Measurements from ENCODE around the gene EXOSC5.
"Not testable (repeated sequence)": the region's sequence is repeated elsewhere in the genome, so short reads cannot be mapped to it uniquely, and the experiment has no call there.

Gene EXOSC5

DNA sequence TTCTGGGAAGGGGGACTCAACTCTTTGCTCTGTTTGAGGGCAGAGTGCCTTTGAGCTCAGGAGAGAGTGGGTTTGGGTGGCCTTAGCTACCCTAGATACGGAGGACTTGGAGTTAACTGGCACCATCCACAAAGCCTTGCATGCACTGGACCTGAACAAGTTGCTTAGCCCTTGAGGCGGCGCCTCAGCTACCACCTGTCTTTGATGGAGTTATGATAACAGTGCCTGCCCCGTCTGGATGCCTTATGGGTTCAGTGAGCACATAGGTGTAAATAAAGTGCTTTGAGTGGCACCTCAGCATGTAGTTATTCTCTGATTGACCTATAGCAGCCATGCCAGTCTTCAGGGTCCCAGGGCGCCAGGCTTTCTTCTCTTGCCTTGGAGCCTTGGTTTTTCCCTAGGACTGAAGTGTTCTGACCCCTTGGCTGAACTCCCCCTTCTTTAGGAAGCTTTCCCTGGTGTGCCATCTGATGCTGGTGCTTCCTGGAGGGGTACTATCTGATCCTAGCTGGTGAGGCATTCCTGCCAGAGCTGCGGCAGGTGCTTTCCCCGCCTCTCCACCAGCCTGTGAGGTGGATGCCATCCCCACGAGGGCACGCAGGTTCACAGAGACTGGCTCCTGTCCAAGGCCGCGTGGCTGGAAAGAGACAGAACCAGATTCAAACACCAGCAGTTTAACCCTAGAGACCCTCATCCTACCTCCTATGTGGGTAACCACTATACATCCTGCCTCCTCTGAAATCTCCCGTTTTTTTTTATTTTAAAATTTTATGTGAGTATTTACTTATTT lies 6.2 kb upstream of the EXOSC5 start:
- DNase-seq = no peak

DNA sequence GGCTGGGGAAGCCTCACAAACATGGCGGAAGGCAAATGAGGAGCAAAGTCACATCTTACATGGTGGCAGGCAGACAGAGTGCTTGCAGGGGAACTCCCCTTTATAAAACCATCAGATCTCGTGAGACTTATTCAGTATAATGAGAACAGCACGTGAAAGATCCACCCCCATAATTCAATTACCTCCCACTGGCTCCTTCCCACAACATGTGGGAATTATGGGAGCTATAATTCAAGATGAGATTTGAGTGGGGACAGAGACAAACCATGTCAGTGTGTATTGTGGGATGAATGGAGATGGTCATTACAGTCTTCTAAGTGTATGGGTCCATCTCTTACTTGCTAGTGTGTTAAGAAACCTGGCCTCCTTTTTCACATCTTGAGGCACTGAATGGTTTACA lies 4.9 kb upstream of the EXOSC5 start:
- DNase-seq = no peak

DNA sequence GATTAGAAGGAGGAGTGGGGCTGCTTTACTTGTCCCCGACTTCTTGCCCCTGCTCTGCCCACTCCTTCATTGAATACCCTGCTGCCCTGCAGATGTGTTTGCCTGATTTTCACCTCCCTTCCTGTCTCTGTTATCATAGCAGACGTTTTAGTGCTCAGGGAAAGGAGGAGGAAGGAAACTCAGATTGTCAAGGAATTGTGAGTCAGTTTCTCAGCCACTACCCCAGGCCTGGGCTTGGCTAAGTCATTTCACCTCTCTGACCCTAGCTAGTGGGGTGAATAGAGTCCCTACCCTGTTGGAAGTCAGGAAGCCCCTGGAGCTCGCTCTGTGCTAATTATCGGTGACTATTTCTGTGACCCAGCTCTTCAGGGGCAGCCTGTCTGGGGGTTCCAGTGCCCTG lies 4.3 kb upstream of the EXOSC5 start:
- no peak for DNase-seq

DNA sequence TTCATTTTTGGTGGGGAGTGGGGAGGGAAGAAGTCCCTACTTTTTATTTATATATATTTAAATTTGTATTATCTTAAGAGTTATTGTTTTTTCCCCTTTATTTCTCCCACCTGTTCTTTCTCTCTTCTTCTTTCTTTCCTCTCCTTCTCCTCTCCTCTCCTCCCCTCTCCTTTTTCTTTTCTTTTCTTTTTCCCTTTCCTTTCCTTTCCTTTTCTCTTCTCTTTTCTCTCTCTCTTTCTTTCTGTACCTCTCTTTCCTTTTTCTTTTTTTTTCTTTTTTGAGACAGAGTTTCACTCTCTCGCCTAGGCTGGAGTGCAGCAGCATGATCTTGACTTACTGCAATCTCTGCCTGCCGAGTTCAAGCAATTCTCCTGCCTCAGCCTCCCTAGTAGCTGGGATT lies 2.4 kb upstream of the EXOSC5 start:
- DNase-seq = no peak

DNA sequence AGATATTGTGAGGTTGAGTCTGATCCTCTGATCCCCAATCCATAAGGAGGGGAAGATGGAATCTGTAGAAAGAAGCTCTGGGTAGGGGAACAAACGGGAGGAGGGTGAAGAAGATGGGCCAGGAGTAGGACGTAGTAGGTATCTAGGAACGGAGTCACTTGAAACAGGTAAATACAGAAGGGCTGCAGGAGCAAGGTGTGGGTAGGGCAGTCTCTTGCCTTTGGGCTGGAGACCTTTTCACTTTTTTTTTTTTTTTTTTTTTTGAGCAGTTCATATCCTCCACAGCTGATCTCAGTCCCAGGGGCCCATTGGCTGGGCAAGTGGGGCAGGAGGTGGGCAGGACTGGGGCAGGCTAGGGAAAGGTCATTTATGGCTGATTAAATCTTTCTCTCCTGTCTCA lies 1.9 kb upstream of the EXOSC5 start:
- no peak for DNase-seq

DNA sequence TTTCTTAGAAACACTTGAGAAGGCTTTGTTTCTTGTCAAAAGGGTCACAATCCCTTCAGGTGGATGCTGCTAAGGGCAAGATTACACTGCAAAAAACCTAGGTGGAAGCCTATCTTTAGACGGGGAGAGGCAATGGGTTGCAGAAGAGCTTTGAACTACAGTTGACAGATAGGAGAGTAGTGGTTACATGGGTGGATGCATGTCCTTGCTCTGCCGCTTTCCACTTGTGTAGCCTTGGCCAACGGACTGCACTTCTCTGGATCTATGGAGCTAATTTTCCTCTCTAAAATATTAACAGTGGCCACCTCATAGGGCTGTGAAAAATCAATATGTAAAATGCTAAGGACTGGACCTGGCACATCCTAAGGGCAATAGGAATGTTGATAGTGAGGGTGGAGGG lies 1.4 kb upstream of the EXOSC5 start:
- no peak for DNase-seq

DNA sequence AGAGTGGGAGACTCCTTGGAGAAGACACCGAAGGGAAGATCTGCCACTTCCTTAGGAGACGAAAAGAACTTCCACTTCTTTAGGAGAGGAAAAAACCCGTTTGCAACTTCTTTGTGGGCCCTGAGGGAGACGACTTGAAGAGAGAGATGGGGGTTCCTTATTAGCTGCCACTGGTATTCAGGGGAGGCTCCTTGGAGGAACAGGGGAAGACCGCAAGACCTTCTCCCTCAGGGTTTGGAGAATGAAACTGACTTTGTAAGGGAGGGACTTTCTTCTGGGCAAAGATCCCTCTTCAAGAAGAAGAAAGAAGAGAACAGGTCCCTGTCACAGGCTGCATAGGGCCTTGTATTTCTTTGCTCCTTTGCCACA lies 875 bp upstream of the EXOSC5 start:
- no peak for DNase-seq

DNA sequence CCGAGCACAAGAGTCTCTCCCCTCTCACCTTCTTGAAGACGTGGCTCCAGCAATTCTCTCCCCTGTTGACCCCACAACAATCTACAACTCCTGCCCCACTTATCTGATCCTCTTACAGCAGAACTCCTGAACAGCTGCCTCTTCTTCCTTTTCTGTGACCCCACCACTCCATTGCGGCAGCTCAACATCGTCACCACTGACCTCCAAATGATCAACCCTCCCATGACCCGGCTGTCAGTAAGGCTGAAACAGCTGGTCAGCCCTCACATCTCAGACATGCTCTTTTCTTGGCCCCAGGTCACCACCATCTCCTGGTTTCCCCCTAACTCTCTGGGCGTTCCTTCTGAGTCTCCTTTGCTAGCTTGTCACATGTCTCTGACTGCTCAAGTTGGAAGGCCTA lies 1.8 kb downstream of the EXOSC5 start:
- DNase-seq = no peak

DNA sequence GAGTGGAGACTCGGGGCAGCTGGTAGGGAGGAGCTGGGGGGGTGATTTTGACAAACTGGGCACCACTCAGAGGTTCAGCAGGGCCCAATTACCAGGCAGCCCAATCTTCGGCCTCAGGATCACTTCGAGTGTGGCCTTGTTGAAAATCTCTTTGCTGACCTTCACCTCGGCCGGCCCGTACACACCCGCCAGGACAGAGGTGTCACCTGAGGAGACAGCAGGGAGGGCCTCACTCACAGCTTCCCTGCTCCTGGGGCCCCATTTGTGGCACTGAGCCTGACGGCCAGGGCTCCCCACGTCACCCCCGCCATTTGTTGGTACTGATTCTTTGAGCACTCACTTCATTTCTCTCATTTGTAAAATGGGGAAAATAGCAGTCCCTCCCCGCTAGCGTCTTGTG lies 4.4 kb downstream of the EXOSC5 start:
- DNase-seq = no peak

DNA sequence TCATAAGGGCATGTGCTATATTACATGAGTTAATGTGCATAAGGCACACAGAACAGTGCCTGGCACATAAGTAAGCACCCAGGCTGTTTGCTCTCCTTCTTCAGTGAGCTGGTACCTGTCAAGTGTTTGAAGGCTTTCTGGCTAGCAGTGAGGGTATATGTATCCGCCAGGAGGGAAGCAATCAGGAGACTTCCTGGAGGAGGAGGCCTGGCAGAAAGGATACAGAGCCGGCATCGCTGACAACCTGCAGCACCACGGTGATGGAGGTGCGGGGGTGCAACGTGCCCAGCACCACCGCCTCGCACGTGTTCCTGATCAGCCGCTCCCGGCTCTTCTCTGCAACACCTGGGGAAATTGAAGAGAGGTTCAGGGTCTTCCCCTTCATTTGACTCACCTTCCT lies 5.5 kb downstream of the EXOSC5 start:
- DNase-seq = no peak

DNA sequence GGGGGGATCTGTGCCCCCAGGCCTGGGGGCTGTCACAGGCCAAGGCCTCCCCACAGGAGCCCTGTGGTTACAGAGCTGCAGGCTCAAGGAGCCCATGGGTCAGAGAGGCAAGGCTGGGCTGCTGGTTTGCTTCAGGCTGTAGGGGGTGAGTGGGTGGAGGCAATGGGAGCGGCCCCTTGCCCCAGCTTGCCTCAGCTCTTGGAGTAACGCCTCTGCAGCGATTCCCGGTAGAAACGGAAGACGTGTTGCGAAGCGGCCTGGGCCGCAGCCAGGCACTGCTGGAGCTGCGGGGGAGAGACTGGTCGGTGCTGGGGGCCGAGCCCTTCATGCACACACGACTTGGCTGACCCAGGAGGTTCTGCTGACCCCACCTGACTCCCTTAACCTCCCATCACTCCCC lies 10.7 kb downstream of the EXOSC5 start:
- DNase-seq = no peak

DNA sequence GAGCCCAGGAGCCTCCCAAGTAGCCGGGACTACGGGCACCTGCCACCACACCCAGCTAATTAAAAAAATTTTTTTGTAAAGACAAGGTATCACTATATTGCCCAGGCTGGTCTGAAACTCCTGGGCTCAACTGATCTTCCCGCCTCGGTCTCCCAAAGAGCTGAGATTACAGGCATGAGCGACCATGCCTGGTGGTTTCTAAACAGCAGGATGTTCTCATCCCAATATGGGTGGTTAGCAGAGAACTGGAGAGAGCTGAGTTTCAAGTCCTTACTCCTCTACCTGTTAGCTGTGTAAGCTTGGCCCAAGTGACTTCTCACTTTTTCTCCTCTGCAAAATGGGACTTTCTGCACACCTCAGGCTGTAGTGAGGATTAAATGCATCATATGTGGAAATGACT lies 12.8 kb downstream of the EXOSC5 start:
- DNase-seq = no peak

DNA sequence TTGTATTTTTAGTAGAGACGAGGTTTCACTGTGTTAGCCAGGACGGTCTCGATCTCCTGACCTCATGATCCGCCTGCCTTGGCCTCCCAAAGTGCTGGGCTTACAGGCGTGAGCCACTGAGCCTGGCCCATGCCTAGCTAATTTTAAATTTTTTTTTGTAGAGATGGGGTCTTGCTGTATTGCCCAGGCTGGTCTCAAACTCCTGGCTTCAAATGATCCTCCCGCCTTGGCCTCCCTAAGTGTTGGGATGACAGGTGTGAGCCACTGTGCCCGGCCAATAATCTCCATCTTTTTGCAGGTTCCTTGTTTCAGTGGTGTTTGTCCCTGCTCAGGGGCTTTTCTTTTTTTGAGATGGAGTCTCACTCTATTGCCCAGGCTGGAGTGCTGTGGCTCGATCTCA lies 15.6 kb downstream of the EXOSC5 start:
- not testable (repeated sequence) for DNase-seq

DNA sequence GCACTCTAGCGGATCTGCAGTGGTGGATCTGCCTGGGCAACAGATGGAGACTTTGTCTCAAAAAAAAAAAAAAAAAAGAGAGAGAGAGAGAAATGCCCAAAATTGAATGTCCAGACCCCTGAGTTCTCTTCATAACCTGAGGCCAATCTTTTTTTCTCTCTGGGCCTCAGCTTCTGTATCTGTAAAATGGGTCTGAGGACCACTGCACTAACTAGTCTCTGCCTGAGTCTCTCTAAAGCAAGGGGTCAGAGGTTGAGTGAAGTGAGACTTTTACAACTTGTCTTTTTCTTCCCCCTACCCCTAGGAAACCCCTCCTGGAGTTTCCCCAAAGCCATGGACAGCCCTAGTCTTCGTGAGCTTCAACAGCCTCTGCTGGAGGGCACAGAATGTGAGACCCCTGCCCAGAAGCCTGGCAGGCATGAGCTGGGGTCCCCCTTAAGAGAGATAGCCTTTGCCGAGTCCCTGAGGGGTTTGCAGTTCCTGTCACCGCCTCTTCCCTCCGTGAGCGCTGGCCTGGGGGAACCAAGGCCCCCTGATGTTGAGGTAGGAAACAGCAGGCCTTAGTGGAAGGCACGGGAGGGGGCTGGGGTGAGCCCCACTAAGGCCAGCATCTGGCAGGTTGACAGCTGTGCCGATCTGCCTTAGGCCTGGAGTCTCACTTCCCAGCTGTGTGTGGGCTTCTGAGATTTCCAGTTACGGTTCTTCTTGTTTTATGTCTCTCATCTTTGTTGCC lies 19.0 kb downstream of the EXOSC5 start:
- DNase-seq = peak in 1 of 2 donors; percentile 69

DNA sequence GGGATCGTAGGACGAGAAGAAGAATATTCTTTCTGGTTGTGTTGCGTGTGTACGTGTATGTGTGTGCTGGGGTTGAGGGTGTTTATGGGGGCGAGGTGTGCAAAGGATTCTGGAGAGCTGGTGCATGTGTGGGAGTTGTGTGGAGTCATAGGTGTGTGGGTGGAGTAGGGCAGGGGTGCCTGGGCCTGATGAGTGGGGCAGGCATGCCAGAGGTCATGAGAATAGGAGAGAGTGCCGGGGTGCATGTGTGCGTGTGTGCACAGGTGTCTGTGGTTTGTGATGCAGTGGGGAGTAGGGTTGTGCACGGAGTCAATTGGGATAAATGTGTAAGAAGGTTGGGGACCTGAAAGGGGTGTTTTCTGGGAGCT lies 20.2 kb downstream of the EXOSC5 start:
- no peak for DNase-seq

DNA sequence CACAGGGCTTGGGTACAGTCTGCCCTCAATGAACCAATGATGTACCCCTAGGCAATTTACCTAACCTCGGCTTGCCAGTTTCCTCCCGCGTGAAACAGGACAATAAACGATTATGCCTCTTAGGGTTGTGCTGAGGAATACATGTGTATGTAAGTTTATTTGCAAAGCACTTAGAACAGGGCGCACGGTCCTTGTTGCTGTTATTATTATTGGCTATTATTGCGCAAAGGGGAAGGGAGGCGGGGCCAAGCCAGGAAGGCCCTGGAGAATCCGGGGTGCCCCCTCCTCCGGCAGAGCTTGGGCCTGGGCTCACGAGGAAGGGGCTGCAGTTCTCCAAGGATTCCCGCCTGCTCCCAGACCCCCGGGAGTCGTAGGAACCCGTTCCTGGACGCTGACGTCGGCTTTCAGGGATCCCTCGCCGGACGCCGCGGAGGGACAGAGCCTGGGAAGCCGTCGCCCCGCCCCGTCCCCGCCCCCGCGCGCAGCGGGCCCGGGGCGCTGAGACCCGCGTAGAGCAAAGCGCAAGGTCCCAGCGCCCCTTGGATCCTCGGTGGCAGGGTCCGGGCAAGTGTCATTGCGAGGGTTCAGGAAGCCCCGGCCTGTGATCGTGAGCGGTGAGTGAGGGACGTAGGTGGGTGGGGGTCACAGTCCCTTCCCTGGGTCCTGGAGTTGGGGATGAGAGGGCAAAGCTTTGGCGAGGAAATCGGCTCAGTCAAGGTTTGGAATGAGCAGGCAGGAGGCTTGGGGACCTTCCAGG lies 20.7 kb downstream of the EXOSC5 start, which contains the start of gene TMEM91:
Gene TMEM91, plus strand, starts transcription at position 293 of the 757 bp plus-strand sequence. CDS start 1,777 bp downstream, outside the sequence.
- DNase-seq = peak in 1 of 2 donors; percentile 8

DNA sequence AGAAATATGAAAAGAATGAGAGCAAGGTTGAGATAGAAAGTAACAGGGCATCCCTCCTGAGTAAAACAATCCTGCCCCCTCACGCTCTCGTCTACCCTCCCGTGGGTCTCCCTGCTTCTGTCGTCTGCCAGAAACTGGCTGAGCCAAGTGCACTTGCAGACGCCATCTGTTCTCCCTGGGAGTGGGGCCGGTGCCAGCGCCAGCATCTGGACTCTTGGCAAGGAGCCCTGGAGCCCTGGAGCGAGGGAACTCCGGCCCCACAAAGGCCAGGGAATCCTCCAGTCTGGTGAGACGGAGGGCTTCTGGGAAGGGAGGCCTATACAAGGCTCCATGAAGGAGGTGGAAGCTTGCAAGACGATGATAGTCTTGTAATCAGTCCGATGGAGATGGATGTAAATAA lies 23.2 kb downstream of the EXOSC5 start:
- DNase-seq = no peak

DNA sequence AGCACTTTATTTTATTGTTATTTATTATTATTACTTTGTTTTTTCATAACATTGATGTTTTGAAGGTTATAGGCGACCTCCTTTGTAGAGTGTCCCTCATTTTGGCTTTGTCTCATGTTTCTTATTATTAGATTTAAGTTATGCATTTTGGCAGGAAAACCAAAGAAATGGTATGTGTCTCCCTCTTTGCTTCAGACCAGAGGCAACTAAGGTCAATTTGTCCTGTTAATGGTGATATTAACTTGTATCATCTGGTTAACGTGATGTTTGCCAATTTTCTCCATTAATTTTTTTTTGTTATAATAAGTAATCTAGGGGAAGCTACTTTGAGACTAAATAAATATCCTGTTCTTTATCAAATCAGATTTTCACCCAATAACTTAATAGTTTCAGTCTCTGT lies 24.7 kb downstream of the EXOSC5 start:
- DNase-seq = no peak

DNA sequence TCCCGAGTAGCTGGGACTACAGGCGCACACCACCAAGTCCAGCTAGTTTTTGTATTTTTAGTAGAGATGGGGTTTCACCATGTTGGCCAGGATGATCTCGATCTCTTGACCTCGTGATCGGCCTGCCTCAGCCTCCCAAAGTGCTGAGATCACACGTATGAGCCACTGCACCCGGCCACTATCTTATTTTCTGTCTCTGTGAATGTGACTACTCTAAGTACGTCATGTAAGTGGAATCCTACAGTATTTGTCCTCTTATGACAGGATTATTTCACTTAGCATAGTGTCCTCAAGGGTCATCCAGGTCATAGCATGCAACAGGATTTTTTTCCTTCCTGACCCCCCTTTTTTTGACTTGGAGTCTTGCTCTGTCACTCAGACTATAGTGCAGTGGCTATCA lies 25.6 kb downstream of the EXOSC5 start:
- DNase-seq = no peak

DNA sequence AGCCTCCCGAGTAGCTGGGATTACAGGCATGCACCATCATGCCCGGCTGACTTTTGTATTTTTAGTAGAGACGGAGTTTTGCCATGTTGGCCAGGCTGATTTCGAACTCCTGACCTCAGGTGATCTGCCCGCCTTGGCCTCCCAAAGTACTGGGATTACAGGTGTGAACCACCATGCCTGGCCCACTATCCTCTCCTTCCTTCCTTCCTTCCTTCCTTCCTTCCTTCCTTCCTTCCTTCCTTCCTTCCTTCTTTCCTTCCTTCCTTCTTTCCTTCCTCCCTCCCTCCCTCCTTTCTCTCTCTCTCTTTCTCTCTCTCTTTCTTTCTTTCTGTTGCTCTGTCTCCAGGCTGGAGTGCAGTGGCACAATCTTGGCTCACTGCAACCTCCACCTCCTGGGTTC lies 26.0 kb downstream of the EXOSC5 start:
- not testable (repeated sequence) for DNase-seq

DNA sequence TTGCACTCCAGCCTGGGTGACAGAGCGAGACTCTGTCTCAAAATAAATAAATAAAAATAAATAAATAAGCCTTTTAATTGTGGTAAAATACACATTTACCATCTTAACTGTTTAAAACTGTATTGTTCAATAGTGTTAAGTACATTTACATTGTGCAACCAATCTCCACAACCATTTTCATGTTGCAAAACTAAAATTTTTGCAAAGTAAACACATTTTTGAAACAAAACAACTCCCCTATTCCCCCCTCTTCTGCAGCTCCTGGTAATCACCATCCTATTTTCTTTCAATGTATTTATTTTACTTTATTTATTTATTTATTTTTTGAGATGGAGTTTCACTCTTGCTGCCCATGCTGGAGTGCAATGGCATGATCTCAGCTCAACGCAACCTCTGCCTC lies 27.4 kb downstream of the EXOSC5 start:
- DNase-seq = no peak

DNA sequence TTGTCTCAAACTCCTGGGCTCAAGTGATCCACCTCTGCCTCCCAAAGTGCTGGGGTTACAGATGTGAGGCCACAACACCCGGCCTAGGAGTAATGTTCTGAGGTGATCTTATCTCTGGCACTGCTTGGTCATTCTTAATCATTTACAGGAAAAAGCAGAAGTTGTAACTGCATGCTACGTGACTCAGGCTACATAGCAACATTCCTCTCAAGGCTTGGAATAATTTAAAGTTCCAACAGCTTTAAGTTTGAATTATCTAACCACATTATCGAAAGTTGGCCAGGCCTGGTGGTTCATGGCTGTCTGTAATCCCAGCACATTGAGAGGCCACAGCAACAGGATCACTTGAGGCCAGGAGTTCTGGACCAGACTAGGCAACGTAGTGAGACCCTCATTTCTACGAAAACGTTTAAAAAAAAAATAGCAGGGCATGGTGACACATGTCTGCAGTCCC lies 29.3 kb downstream of the EXOSC5 start:
- peak; percentile 29 to 67 for DNase-seq

DNA sequence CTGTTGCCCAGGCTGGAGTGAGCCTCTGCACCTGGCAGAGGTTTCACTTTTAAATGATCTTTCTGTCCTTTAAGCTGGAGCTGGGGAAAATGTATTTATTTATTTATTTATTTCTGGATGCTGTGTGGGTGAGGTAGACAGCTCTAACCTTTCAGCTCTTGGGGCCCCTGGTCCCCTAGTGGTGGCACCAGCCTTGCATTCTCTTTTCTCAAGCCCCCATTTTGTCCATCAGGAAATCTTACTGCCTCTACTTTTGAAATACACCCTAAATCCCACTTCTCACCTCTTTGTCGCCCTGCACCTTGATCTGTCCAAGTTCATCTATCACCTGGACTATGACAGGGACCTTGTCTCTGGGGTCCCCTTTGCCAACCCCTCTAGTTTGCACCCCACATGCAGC lies 31.1 kb downstream of the EXOSC5 start:
- DNase-seq = no peak
